Smooth muscle cell of the brain vasculature (primary cell): ENCODE results near the gene PHETA2.

Experiments
- DNase-seq: peaks from one replicate; pipeline ENCODE4 v3.0.0-alpha.2; 2012; ENCODE audit warnings: low read depth, low spot score

The PHETA2 gene, protein sequence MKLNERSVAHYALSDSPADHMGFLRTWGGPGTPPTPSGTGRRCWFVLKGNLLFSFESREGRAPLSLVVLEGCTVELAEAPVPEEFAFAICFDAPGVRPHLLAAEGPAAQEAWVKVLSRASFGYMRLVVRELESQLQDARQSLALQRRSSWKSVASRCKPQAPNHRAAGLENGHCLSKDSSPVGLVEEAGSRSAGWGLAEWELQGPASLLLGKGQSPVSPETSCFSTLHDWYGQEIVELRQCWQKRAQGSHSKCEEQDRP

DNA sequence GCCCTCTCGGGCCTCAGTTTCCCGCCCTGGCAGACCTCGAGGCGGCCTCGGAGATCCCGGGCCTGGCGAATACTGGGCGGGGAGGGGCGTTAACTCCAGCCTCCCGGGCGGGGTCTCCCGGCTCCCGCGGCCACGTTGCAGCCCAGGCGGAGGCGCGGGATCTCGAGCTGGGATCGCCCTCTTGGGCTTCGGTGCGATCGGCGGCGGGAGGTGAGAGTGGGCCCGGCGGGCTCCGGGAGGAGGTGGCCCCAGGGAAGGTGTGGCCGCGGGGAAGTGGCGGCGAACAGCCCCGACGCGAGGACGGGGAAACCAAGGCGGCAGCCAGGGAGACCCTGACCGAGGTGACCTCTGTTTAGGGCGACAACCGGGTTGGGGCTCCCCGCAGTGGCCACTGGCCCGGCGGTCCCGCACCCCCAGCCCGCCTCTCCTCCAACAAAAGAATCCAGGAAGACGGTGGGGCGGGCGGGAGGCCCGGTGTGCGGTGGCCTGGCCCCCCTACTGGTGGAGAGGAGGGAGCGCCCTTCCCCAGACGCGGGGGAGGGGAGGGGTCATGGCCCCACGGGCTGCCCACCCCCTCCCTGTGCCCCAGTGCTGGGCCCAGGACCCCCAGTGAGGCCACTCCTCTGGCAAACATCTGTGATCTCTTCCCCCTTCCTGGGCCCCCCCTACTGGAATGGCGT is at the start of gene PHETA2:
Gene PHETA2, plus strand, starts transcription at position 117 of the 680 bp plus-strand sequence. CDS start 3,046 bp downstream, outside the sequence.
- no peak for DNase-seq

DNA sequence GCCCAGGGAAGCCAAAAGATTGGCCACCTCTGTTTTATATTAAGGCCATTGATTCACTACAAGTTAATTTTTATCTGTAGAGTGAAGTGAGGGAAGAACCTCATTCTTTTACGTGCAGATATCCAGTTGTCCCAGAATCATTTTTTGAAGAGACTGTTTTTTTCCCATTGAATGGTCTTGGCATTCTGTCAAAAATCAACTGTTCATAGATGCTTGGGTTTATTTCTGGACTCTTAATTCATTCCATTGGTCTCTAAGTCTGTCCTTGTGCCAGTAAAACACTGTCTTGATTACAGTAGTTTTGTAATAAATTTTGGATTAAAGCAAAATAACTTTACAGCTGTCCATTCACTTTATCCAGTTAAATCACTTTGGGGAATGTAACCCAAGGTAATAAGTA is 48.6 kb upstream of the PHETA2 start:
- no peak for DNase-seq

DNA sequence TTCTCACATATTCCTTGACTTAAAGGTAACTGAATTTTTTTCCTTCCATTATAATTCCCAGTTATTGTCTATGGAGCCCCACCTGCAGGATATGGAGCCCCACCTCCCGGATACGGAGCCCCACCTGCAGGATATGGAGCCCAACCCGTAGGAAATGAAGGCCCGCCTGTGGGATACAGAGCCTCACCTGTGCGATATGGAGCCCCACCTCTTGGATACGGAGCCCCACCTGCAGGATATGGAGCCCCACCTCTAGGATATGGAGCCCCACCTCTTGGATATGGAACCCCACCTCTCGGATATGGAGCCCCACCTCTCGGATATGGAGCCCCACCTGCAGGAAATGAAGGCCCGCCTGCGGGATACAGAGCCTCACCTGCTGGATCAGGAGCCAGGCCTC is 47.3 kb upstream of the PHETA2 start:
- DNase-seq: no peak

DNA sequence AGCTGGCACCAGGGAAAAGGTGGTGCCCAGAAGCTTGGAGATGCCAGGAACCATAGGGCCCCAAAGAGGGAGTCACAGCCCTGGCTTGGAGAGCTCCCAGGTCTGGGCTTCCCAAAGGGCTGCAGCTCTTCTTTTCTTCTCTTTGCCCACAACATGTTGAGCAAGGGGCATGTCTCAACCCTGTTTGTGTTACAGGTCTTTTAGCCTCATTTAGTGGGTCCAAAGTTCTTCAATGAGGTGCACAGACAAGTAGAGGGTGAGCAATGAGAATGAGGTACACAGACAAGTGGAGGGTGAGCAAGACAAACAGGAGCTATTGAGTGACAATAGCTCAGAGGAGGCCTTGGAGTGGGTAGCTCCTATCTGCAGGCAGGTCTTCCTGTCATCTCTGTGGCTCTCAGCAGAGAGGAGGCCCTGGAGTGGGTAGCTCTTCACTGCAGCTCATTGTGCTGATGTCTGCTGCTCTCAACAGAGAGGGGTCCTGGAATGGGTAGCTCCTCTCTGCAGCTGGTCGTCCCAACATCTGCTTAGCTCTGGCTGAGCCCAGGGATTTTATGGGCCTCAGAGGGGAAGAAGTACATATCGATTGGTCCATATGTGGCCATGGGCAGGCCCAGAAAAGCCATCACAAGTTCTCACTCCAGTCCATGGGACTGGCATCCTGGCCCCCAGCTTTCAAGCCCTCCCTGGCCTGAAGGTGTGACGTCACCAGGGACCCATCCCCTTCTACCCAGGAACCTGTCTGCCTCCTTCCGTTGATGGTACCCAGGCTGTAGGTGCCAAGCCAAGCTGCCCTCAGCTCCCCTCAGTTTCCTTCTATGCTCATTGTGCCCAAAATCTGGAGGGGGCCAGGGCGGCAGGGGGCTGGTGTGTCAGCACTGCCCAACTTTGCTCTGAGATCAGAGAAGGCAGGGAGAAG is 40.5 kb upstream of the PHETA2 start:
- DNase-seq: no peak

DNA sequence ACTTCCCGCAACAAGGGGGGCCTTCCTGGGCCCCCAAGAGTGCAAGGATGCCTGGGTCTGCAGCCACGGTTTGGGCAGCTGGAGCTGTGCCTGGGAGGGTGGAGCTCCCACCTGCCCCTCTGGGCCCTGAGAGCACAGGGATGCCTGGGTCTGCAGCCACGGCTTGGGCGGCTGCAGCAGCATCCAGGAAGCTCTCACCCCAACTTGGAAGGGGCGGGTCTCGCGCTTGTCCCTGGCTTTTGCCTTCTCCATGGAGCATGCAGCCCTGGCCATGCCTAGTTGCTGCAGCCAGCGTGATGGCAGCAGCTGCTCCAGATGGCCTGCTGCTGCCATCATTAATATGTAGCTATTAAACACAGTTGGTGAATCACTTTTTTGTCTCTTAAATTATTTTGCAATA is 38.8 kb upstream of the PHETA2 start:
- no peak for DNase-seq

DNA sequence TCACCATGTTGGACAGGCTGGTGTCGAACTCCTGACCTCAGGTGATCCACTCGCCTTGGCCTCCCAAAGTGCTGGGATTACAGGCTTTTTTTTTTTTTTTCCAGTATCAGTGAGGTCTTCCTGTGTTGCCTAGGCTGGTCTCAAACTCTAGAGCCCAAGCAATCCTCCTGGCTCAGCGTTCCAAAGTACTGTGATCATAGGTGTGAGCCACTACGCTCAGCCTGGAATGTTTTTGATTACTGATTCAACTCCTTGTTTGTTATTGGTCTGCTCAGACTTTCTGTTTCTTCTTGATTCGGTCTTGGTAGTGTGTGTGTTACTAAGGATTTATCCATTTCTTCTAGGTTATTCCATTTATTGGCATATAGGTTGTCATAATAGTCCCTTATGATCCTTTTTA is 34.8 kb upstream of the PHETA2 start:
- DNase-seq: no peak

DNA sequence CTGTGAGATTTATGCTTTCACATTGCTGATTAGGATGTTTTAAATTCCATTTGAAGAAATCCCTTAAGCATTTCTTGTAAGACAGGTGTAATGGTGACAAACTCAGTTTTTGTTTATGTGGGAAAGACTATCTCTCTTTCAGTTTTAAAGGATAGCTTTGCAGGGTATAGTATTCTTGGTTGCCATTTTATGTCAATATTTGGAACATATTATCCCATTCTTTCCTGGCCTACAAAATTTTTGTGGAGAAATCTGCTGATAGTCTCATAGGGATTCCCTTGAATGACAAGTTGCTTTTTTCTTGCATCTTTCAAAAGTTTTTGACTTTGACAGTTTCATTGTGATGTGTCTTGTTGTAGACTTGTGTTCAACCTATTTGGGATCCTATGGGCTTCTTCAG is 32.3 kb upstream of the PHETA2 start:
- no peak for DNase-seq

DNA sequence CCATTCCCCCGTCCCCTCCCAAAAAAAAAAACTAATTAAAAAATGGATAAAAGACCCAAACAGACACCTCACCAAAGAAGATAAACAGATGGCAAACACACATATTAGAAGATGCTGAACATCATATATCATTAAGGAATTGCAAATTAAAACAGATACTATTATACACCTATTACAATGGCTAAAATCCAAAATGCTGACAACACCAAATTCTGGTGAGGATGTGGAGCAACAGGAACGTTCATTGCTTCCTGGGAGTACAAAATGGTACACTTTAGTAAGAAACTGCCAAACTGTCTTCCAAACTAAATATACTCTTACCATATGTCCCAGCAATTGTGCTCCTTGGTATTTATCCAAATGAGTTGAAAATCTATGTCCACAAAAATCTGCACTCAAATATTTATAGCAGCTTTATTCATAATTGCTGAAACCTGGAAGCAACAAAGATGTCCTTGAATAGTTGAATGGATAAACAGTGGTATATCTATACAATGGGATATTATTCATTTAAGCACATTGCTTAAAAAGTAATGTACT is 23.3 kb upstream of the PHETA2 start:
- no peak for DNase-seq

DNA sequence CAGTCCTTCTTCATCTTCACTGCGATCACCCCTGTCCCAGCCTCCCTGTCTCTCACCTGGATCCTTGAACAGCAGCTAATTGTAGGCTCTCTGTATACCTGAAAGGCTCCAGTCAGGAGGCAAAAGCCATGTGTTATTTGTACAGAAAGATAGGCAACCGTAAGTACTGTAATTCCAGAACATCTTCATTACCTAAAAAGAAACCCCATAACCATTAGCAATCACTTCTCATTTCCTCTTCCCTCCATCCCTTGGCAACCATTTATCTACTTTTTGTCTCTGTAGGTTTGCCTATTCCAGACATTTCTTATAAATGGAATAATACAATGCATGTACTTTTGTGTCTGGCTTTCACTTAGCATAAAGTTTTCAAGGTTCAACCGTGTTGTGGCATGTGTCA is 21.3 kb upstream of the PHETA2 start:
- DNase-seq: no peak

DNA sequence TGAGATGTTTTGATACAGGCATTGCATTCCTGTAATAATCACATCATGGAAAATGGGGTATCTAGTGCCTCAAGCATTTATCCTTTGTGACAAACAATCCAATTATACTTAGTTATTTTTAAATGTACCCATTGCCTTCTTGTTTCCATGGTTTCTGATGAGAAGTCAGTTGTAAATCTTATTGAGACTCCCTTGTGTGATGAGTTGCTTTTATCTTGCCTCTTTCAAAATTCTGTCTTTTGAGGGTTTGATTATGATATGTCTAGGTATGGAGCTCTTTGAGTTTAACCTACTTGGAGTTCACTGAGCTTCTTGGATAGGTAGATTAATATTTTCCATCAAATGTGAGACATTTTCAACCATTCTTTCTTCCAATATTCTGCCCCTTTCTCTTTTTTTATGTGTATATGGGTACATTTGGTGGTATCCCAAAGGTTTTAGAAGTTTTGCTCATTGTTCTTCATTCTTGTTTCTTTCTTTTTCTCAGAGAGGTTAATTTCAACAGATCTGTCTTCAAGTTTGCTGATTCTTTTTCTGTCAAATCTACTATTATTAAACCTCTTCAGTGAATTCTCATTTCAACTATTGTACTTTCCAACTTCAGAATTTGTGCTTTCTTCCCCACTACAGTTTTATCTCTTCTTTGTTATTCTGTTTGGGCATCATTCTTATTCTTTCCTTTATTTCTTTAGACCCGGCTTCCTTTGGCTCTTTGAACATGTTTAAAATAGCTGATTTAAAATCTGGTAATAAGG is 17.1 kb upstream of the PHETA2 start:
- no peak for DNase-seq

DNA sequence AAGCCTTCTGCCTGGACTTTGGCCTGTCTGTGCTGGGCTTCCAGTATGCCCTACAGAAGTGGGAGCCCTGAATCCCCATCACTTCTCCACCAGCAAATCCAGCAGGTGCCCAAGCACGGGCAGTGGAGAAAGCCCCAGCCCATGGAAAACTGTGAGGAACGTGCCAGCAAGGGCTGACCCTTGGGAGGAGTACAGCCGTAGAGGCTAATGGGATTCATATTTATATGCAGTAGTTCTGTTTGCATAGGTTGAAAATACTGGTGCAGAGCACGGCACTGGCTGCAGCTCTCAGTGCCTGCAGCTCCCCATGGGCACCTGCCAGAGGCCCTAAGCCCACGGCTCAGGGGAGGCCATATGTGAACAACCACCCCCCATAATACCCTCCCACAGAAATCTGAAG is 13.6 kb upstream of the PHETA2 start:
- DNase-seq: no peak

DNA sequence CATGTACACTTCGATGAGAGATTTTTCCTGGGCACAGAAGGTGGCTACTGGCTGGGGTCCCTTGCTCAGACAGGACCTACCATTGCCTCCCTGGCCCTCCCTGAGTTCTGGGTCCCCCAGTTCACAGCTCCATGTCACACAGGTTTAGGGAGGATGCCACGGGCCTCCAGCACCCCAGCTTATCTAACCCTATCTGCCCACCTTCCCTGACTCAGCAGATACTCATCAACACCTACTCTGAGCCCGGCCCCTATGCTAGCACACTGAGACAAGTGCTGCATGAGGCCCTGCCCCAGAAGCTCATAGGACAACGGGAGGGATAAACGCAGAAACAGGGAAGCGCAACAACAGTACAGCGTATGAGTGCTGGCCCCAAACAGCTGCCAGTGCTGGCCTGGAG is 13.0 kb upstream of the PHETA2 start:
- no peak for DNase-seq

DNA sequence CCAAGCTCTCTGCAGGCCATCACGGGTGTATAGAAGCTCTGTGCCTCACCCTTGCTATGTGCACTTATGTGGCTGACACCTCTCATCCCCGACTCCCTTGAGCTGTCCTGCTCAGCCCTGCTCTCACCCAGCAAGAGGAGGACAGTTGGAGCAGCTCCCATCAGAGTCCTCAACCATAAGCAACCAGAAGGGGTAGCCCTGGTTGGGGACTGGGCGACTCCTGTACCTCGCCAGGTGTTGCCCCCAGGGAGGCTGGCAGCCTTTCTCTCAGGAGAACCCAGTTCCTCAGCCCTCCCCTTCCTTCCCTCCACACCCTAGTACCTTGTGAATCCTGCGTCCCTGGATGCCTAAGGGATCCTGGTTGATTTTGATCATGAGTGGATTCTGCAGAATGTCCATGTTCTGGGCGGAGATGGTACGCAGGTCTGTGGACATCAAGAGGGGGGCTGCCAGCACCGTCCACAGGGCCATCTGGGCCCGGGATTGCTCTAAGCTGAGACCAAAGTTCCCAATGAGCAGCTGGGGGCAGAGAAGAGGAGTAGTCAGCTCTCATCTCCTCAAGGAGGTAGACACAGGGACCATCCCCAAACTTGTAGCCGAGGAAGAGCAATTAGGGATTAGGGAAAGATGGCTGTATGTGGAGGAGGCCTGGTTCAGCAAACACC is 11.4 kb upstream of the PHETA2 start:
- DNase-seq: no peak

DNA sequence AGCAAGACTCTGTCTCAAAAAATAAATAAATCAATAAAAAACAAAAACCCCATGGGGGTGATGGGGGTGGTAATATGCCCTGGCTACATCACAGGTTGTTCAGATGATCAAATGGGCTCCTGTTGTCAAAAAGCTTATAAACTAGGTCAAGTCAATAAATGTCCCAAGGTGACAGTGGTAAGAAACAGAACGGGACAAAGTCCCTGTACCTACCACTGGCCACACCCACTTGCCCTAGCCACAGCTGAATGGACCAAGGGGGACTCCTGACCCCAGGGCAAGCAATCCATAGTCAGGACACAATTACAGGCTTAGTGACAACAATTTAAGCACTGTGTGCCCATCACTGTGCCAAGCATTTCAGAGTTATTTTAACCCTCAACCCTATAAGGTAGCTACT is 9.4 kb upstream of the PHETA2 start:
- no peak for DNase-seq

DNA sequence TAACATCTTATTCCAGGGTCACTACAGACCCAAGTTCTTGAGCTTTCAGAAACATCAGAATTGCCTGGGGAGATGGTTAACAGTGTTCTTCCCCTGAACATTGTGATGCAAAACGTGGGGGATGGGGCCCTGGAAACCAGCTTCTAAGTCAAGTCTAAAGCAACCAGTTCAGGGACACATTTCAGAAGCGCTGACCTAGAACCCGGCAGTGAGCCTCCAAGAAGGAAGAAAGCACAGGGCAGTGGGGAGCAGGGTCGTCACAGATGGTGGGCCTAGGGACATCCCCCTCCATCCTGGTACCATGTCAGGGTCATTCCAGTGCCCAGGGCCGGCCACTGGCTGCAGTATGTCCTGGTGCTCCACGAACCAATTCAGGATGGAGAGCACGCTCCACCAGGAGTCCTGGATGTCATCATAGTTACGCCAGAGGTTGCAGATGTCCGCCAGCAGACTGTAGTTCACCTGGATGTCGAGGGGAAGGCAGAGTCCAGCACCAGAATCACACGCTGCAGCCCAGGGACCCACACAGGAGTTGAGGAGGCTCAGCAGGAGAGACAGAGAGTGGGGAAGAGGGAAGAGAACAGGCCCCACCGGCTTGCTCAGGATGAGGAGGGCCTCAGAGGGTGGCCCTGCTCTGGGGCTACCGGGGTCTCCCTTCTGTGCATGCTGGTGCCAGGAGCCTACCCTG is 8.5 kb upstream of the PHETA2 start:
- DNase-seq: no peak

DNA sequence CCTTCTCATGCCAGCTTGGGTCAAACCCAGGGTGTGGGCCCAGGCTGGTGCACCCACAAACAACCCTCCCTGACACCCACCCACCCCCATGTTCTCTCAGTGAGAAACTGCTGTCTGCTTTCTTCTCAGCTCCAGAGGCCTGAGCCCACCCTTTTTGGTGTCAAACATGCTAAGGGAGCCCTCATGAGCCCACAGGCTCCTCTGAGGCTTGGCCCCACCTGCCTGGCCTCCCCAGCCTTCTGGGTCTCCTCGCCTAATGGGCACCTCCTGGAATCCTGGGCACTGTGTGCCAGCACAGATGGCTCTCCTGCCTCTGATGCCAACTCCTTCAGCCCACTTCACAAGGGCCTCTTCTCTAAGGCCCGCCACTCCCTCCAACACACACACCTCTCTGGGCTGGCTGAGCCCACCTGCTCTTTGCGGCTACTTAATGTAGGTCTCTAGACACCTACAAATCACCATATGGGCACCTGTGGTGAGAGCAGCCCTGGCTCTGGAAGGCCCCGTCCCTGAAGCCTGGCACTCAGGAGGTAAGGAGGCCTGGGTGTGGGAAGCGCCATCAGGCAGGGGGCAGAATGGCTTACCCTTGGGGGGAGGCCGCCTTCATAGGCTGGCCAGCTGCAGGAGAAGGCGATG is 7.8 kb upstream of the PHETA2 start:
- DNase-seq: no peak

DNA sequence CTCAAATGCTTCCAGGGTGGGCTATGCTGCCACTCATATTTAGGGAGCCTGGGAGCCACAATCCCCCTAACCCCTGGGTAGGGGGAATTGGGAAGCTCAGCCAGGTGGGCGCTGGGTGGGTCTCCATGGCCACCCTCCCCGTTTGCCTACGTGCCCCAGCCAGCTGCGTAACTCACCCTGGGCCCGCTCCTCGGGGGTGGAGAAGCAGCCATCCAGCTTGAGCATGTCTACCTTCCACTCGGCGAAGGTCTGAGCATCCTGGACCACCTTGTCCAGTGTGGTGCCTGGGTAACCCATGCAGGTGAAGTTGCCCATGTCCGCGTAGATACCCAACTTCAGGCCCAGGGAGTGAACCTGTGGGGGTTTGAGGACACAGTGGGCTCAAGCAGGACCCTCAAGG is 7.1 kb upstream of the PHETA2 start:
- no peak for DNase-seq

DNA sequence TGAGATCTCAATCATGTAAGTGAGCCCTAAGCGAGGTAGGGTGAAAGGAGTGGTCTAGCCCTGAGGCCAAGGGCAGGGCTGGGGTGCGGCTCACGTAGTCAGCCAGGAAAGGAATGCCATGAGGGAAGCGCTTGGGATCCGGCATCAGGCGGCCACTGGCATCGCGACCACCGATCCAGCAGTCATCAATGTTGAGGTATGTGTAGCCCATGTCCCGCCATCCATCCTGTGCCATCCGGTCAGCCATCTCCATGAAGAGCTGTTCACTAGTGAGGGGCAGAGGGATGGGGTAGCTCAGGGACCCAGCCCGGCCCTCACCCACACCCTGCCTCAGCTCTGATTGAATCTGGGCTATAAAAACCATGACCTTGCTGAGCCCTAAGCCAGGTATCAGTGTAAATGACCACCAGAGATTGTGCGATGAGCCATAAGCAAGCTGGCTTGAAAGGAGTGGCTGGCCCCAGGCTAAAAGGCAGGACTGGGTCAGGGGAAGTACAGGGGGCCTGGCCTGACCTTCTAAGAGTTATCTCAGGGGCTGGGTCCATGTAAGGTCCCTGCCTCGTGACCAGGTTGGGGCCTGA is 6.3 kb upstream of the PHETA2 start:
- no peak for DNase-seq

DNA sequence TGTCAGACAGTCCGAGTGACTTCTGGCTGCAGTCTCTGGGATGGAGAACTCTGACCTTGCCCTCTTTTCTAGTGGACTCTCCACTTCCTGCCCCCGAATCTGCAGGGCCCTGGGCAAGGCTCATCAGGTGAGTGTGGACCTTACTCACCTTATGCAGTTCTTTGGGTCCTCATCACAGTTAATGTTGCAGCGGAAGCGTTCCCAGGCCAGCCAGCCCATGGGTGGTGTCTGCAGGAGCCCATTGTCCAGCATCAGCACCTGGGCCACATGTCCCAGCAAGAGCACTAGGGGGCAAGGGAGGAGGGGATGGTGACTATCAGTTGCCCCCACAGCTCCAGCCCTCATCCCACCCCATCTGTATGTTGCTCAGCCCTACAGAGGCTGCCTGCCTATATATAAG is 5.8 kb upstream of the PHETA2 start:
- no peak for DNase-seq
